Measurements from ENCODE around the gene ZMYND8.
"Not testable (repeated sequence)": the region's sequence is repeated elsewhere in the genome, so short reads cannot be mapped to it uniquely, and the experiment has no call there.

ZMYND8 gene

DNA sequence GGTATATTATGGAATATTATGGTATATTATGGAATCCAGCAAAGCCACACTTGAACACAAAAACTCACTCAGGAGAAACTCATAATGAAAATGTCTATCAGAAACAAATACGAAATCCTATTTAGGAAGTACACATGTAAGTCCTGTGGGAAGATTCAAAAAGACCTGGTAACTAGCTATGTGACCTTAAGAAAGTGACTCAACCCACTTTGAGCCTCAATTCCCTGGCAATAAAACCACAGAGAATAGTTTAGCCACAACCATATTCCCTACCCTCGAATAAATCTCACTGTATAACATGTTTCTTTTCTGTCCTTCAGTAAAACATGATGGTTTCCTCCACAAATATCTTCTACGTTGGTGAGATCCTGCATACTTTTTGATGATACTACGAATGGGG, 56.4 kb downstream of the ZMYND8 start:
- in situ Hi-C loops (cut with HindIII; ENCODE audit: low pct_ligation_motif_present, low pct_unique_long_range_greater_than_20kb, low sequenced_read_pairs), result no loop called here
- peak; percentile 10 for DNase-seq

- in situ Hi-C loops (cut with HindIII; ENCODE audit: low pct_ligation_motif_present, low pct_unique_long_range_greater_than_20kb, low sequenced_read_pairs), result no loop called here
- no peak for DNase-seq
Observed at GRCh38 chr20:47298624-47299023, 57.9 kb downstream of the ZMYND8 start.

DNA sequence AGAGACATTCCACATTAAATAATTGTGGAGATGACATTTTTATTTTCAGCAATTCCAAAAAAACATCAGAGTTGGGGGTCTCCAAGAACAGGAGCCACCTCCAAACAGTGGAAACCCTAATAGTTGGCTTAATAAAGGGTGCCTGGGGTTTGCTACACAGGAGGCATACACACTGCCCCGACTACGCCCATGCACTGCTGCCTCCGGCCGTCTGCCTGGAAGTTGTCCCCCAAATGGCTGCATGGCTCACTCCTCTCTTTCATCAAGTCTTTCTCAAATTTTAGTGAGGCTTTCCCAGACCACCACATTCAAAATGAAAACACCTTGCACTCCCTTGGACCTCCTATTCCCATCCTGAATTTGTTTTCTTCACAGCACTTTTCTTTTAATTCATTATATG, 58.8 kb downstream of the ZMYND8 start:
- in situ Hi-C loops (cut with HindIII; ENCODE audit: low pct_ligation_motif_present, low pct_unique_long_range_greater_than_20kb, low sequenced_read_pairs), result no loop called here

GRCh38 chr20:47296950-47297349, 59.5 kb downstream of the ZMYND8 start:
- DNase-seq, result no peak
- in situ Hi-C loops (cut with HindIII; ENCODE audit: low pct_ligation_motif_present, low pct_unique_long_range_greater_than_20kb, low sequenced_read_pairs), result no loop called here

More for the DNA sequence above, 58.8 kb downstream of the ZMYND8 start:
- no peak for DNase-seq

GRCh38 chr20:47295921-47296426, 60.5 kb downstream of the ZMYND8 start:
- in situ Hi-C loops (cut with HindIII; ENCODE audit: low pct_ligation_motif_present, low pct_unique_long_range_greater_than_20kb, low sequenced_read_pairs), result no loop called here
- DNase-seq, result no peak

DNA sequence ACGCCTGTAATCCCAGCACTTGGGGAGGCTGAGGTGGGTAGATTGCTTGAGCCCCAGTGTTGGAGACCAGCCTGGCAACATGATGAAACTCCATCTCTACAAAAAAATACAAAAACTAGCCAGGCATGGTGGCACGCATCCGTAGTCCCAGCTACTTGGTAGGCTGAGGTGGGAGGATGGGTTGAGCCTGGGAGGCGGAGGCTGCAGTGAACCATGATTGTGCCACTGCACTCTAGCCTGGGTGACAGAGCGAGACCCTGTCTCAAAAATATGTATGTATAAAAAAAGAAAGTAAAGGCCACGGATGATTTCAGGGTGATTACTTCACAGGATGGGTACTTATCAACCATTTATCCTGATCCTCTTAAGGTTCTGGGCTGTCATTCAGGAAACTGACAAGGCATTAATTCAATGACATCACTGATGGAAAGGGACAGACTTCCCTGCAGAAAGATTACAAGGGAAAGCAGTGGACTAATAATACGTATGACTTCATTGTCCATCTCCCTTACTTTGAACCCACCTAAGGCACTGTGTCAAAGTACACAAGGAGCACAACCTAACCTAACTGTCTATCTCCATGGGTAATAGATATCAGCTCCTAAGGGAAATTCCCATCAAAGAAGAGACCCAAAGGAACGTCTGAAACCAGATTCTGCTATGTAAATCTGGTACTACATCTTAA, 61.2 kb downstream of the ZMYND8 start:
- in situ Hi-C loops (cut with HindIII; ENCODE audit: low pct_ligation_motif_present, low pct_unique_long_range_greater_than_20kb, low sequenced_read_pairs), result no loop called here
- DNase-seq, result no peak

- in situ Hi-C loops (cut with HindIII; ENCODE audit: low pct_ligation_motif_present, low pct_unique_long_range_greater_than_20kb, low sequenced_read_pairs), result no loop called here
- no peak for DNase-seq
Observed at GRCh38 chr20:47293631-47294030, 62.9 kb downstream of the ZMYND8 start.

DNA sequence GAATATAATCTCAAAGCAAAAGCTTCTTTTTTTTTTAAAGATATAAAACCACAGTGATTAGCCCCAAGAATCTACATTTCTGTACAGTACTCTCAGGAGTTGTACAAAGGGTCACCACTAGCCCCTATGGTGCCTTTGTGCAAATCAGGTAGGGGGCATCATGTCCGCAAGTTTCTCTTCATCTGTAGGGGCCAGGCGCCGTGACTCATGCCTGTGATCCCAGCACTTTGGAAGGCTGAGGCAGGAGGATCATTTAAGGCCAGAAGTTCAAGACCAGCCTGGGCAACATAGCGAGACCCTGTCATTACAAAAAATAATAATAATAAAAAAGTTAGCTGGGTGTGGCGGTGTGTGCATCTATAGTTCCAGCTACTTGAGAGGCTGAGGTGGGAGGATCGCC, 63.9 kb downstream of the ZMYND8 start:
- DNase-seq, result no peak
- in situ Hi-C loops (cut with HindIII; ENCODE audit: low pct_ligation_motif_present, low pct_unique_long_range_greater_than_20kb, low sequenced_read_pairs), result no loop called here

- DNase-seq, result no peak
- in situ Hi-C loops (cut with HindIII; ENCODE audit: low pct_ligation_motif_present, low pct_unique_long_range_greater_than_20kb, low sequenced_read_pairs), result no loop called here
Observed at GRCh38 chr20:47290666-47291430, 65.7 kb downstream of the ZMYND8 start.

- in situ Hi-C loops (cut with HindIII; ENCODE audit: low pct_ligation_motif_present, low pct_unique_long_range_greater_than_20kb, low sequenced_read_pairs), result no loop called here
- DNase-seq, result no peak
Observed at GRCh38 chr20:47290008-47290407, 66.5 kb downstream of the ZMYND8 start.

DNA sequence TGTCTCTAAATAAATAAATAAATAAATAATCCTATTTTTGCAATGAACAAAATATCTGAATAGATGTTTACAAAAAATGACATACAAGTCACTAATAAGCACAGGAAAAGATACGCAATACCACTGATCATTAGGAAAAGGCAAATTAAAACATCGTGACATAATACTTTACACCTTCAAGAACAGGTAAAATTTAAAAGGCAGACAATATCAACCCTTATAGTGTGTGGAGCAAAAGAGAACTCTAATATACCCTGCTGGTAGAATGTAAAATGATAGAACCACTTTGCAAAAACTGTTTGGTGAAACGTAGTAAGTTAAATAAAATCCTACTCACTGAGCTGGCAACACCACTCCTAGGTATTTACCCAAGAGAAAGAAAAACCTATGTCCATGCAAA, 67.4 kb downstream of the ZMYND8 start:
- in situ Hi-C loops (cut with HindIII; ENCODE audit: low pct_ligation_motif_present, low pct_unique_long_range_greater_than_20kb, low sequenced_read_pairs), result no loop called here
- DNase-seq, result no peak

DNA sequence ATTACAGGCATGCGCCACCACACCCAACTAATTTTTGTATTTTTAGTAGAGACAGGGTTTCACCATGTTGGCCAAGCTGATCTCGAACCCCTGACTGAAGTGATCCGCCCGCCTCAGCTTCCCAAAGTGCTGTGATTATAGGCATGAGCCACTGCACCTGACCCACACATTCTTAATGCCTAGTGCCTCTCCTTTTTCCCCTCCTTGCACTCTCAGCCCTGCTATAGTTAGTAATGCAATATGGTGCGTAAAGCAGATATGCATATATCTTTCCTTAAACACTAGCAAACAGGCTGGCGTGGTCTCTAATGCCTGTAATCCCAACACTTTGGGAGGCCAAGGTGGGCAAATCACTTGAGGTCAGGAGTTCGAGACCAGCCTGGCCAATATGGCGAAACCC, 68.0 kb downstream of the ZMYND8 start:
- in situ Hi-C loops (cut with HindIII; ENCODE audit: low pct_ligation_motif_present, low pct_unique_long_range_greater_than_20kb, low sequenced_read_pairs); DNase-seq: not testable (repeated sequence)

DNA sequence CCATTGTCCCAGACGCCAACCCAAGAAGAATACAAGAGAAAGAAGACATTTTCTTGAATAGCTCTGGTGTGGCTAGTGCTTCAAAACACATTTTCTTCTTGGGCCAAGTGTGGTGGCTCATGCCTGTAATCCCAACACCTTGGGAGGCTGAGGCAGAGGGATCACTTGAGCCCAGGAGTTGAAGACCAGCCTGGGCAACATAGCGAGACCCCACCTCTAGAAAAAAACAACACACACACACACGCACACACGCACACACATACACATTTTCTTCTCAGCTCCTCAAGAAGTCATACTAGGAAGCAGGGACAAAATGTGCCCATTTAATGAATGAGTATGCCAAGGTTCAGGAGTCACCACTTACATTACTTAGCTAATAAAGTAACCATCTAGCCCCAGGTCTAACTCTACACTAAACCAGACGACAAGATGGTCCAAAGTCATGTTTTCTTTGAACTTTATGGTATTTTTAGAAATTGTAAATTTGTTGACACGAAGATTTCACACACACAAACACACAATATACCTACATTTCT, 68.8 kb downstream of the ZMYND8 start:
- in situ Hi-C loops (cut with HindIII; ENCODE audit: low pct_ligation_motif_present, low pct_unique_long_range_greater_than_20kb, low sequenced_read_pairs), result no loop called here
- DNase-seq, result no peak

- DNase-seq, result no peak
- in situ Hi-C loops (cut with HindIII; ENCODE audit: low pct_ligation_motif_present, low pct_unique_long_range_greater_than_20kb, low sequenced_read_pairs), result no loop called here
Observed at GRCh38 chr20:47286681-47287080, 69.8 kb downstream of the ZMYND8 start.

DNA sequence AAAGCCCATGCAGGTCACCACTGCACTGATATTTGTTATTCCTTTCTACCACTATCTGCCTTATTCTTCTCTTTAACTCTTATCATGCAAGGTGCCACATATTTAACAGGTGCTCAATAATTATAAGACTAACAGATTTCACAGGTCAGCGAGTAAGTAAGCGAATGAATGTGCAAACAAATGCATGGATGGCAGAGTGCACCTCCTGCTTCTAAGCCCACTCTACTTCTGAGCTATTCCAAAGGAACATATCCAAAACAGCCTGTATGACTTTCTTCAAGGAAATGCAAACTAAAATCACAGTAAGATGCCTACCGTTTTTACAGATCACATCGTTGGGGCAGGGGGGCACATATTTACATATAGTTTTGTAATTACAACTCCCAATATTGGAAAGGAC, 71.3 kb downstream of the ZMYND8 start:
- DNase-seq, result no peak
- in situ Hi-C loops (cut with HindIII; ENCODE audit: low pct_ligation_motif_present, low pct_unique_long_range_greater_than_20kb, low sequenced_read_pairs), result no loop called here

DNA sequence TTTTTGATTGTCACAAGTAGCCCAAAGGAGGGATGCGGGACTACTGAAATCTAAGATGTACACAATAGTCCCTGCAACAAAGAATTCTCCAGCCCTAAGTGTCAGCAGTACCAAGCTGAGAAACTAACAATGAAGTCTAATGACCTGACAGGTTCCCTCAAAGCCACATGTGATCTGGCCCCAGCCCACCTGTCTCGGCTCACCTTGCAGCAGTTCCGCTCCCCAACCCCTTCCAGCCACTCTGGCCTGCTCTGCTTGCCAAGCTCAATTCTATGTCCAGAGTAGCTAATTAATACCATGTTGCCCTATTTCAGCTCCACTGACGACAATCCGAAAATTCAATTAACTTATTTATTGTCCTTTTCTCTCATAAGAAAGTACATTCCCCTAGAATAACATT, 72.1 kb downstream of the ZMYND8 start:
- DNase-seq, result no peak
- in situ Hi-C loops (cut with HindIII; ENCODE audit: low pct_ligation_motif_present, low pct_unique_long_range_greater_than_20kb, low sequenced_read_pairs), result no loop called here

- peak; percentile 27 for DNase-seq
- in situ Hi-C loops (cut with HindIII; ENCODE audit: low pct_ligation_motif_present, low pct_unique_long_range_greater_than_20kb, low sequenced_read_pairs), result no loop called here
Observed at GRCh38 chr20:47283411-47283810, 73.1 kb downstream of the ZMYND8 start.

- no peak for DNase-seq
- in situ Hi-C loops (cut with HindIII; ENCODE audit: low pct_ligation_motif_present, low pct_unique_long_range_greater_than_20kb, low sequenced_read_pairs), result no loop called here
Observed at GRCh38 chr20:47282864-47283263, 73.6 kb downstream of the ZMYND8 start.

DNA sequence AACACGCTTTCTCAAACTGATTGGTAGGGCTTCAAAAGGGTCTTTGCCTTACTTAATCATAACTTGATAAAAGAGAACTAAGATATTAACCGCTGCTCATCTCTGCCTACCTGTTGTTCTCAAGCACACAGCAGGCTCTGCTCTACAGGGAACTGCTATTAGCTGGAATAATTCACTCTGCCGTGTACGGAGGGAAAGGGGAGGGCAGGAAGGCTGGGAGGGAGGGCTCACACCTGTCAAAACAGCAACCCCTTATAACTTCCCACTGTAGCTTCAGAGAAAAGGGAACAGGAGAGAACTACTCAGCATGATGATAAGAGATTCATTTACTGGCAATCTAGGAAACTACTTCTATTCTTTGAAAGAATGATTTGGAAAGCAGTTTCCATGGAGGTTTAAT, 75.1 kb downstream of the ZMYND8 start:
- in situ Hi-C loops (cut with HindIII; ENCODE audit: low pct_ligation_motif_present, low pct_unique_long_range_greater_than_20kb, low sequenced_read_pairs), result no loop called here
- no peak for DNase-seq

DNA sequence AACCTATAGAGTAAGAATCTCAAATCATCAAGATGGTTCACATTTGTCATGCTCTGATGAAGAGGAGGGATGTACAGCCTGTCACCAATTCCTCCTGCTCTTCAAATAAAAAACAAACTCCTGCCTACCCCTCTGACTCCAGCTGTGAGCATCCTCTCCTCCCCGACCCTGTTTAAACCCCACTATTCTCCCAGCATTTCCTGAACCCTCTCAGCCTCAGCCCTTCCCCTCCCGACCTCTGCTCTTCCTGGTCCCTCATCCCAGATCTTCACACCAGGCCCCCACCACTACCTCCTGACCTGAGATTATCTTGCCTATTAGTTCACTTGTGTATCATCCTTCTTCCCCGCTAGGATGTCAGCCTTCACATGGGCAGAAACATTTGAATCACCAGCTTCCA, 75.8 kb downstream of the ZMYND8 start:
- in situ Hi-C loops (cut with HindIII; ENCODE audit: low pct_ligation_motif_present, low pct_unique_long_range_greater_than_20kb, low sequenced_read_pairs), result no loop called here
- DNase-seq, result no peak

Data from ACHN (cell line).